NT2/D1 (cell line): Measurements from ENCODE around the gene TSEN15.

ENCODE experiments used
- DNase-seq: peaks from one replicate; pipeline ENCODE4 v3.0.0-alpha.2; 2011; ENCODE audit warnings: low read depth, low spot score
- H3K27me3 ChIP-seq: 2 replicates; pipeline ENCODE4 v1.6.0; 2011; ENCODE audit warnings: mild to moderate bottlenecking; ENCODE audit not compliant: insufficient read length, insufficient read depth
- H3K36me3 ChIP-seq: 2 replicates; pipeline ENCODE4 v1.6.1; 2011; ENCODE audit warnings: mild to moderate bottlenecking, low read length, mixed read lengths; ENCODE audit not compliant: insufficient read depth, insufficient read length
- H3K4me1 ChIP-seq: 2 replicates; pipeline ENCODE4 v1.5.1; 2011; ENCODE audit not compliant: insufficient read depth, insufficient read length
- H3K4me3 ChIP-seq: 2 replicates; pipeline ENCODE4 v1.5.1; 2011; ENCODE audit warnings: low read depth; ENCODE audit not compliant: insufficient read length
- H3K9ac ChIP-seq: 2 replicates; pipeline ENCODE4 v1.6.0; 2011; ENCODE audit warnings: low read depth; ENCODE audit not compliant: insufficient read length
- H3K9me3 ChIP-seq: 2 replicates; pipeline ENCODE4 v1.5.1; 2011; ENCODE audit warnings: mild to moderate bottlenecking, low read length; ENCODE audit not compliant: insufficient read depth
- SUZ12 ChIP-seq: IDR thresholded peaks from 2 replicates; pipeline ENCODE4 v1.6.1; 2011; ENCODE audit not compliant: insufficient read length, insufficient read depth; ENCODE audit errors: extremely low read depth
- YY1 ChIP-seq: IDR thresholded peaks from 2 replicates; pipeline ENCODE4 v1.6.1; 2011; ENCODE audit not compliant: insufficient read length, insufficient read depth
- ZNF274 ChIP-seq: IDR thresholded peaks from 2 replicates; pipeline ENCODE4 v1.6.1; 2011; ENCODE audit warnings: mild to moderate bottlenecking, low read depth, low read length

TSEN15 gene

DNA sequence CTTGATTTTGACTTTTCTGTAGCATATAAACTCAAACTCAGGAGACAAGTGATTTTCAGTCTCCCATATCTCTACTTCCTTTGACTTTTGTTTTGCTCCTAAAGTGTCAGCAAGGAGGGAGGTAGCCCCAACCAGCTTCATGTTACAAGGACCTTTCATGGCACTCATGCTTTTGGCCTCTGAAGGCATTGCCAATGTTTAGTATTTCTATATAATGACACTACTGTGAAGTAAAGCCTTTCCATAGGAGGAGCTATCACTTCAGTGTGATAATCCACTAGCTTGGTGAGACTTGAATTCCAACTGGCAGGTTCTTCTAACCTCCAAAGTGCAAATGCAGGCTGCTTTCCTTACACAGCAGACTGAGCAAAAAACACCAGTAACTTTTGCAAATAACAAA lies 28.4 kb upstream of the TSEN15 start:
- no peak for DNase-seq

DNA sequence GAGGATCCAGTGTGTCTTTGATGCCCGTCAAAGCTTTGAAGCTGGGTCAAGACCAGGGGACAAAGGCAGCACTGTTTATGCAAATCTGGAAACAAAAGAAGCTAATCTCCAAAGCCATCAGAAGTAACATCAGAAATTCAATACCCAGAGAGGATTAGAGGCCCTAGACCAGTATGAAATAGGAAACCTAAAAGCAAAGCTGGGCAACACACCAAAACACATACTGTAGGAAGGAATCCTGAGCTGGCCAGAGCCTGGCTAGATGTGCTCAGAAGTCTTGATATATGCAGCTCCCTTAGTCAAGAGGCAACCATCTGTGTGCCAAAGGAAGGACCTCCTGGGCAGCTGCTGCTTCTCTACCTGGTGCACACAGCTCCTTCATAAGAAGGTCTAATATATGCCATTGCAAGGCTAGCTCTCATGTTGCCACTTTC lies 26.3 kb upstream of the TSEN15 start:
- Histone ChIP-seq H3K27me3 (no peaks in the 10 kb centered on the region), H3K36me3 (no peaks in the 10 kb centered on the region), H3K9me3 (no peaks in the 10 kb centered on the region), H3K4me1 (peaks cover 17% of the 10 kb centered on the region), H3K4me3 (no peak overlapping the region), H3K9ac (no peak overlapping the region)
- peak; percentile 68 for DNase-seq
- TF ChIP-seq YY1 = no peak
- no peak for TF ChIP-seq ZNF274
- TF ChIP-seq SUZ12 = no peak

More for the DNA sequence above, 28.4 kb upstream of the TSEN15 start:
- no peak for TF ChIP-seq SUZ12
- TF ChIP-seq YY1 = no peak
- TF ChIP-seq ZNF274 = no peak
- no peaks in the 10 kb centered on the region for H3K27me3 ChIP-seq
- H3K4me1 ChIP-seq = peaks cover 17% of the 10 kb centered on the region
- H3K9ac ChIP-seq = no peak overlapping the region
- no peaks in the 10 kb centered on the region for H3K9me3 ChIP-seq
- H3K36me3 ChIP-seq = no peaks in the 10 kb centered on the region
- H3K4me3 ChIP-seq = no peak overlapping the region

DNA sequence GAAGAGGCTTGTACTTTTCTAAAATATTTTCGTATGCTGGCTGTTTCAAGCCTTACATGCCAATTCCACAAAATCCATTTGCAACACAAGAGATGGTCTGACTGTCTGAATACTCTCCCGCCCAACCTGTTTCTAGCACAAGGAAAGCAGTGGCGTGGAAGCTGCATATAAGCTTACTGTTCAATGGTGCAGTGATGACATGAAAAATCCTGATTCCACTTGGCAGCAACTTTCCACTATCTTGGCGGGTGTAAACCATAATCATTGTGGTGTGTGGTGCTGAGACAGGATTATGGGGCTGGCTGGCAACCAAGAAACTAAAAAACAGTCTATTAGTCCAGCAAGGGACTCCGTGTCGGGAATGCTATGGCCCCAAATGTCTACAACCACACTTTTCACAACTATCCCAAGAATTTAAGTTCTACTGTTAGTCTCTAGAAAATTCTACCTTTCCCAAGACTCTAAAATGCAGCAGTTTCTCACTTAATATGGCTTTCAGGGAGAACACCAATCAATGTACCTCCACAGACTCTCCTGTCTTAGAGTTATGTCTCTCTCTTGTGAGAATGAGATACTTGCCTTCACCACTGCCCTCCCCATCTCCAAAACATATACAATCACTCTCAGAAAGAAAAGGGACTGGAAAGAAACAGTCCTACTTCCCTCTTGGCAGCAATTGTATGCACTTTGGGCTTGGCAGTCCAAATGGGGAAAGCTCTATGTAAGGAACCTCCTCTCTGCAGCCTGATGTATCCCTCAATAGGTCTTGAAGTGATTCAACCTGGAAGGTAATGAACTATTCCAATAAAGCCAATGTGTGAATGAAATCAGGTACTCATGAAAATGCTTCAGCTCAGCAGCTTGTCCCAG lies 23.5 kb upstream of the TSEN15 start:
- DNase-seq = no peak
- no peaks in the 10 kb centered on the region for H3K9me3 ChIP-seq
- no peak overlapping the region for H3K4me3 ChIP-seq
- TF ChIP-seq ZNF274 (no peak), YY1 (no peak), SUZ12 (no peak)
- H3K27me3 ChIP-seq = no peaks in the 10 kb centered on the region
- no peak overlapping the region for H3K9ac ChIP-seq
- H3K4me1 ChIP-seq = peaks cover 17% of the 10 kb centered on the region
- no peaks in the 10 kb centered on the region for H3K36me3 ChIP-seq

DNA sequence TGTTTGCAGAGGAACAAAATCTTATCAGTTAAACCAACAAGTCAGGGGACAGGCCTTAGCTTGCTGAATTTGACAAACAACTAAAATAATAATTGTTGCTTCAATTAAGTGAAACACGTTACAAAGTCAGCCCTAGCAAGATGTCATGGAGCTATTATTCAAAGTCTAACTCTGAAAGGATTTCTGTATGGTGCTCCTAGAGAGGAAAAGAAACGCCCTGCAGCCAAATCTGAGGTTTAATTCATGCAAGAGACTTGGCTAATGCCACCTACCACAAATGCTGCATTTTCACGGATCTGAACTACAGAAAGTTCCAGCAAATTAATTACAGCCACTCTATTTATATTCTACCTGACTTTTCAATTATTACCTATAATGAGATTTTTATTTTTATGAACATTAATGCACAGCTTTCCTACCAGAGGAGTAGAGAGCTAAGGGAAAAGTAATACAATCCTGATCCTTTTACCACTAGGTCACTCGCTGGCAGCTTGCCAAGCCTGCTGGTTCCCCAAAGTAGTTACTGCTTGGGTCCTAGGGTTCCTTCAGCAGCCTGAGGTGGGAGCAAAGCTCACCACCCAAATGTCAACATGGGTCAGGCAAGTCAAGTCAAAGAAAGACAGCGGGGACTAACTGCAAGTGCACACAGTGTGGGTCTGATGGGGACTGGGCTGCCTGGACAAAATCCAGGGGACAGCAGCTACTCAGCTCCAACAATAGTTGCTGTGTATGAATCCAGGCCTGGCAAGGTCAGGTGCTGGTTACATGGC lies 22.5 kb upstream of the TSEN15 start:
- no peaks in the 10 kb centered on the region for H3K36me3 ChIP-seq
- TF ChIP-seq SUZ12 (no peak), YY1 (no peak), ZNF274 (no peak)
- H3K27me3 ChIP-seq = no peaks in the 10 kb centered on the region
- H3K4me1 ChIP-seq = peaks cover 14% of the 10 kb centered on the region
- DNase-seq = no peak
- H3K9ac ChIP-seq = no peak overlapping the region
- H3K4me3 ChIP-seq = no peak overlapping the region
- H3K9me3 ChIP-seq = no peaks in the 10 kb centered on the region

DNA sequence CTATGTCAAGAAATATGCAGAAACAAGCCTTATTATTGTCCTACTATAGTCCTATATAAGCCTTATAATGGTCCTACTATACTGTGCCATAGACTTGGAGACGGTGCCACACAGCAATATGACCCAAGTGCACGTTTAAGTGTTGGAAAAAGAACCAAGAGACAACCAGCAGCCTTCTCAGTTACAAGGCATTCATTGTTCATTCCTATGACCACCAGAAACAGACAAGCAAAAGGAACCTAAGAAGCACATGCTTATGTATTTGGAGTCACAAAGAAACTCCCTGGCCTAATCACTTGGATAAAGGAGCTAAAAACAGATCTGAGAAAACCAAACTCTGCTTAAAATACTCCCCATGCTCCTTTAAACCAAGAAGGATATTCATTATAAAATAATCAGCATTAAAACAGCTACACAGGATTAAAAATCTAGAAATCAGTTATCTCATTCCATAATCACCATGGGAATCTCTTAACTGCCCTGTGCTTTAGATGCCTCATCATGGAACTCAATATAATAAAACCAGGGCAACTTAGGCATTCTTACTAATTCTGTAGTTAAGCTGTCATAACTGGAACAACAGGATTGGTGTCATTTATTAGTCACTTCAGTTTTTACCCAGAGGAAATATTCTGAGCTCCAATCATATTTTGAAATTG lies 21.0 kb upstream of the TSEN15 start:
- no peak for DNase-seq
- Histone ChIP-seq H3K4me1 (peaks cover 8% of the 10 kb centered on the region), H3K36me3 (no peaks in the 10 kb centered on the region), H3K4me3 (no peak overlapping the region), H3K9me3 (no peaks in the 10 kb centered on the region; the same call in 1 of the 2 replicates), H3K9ac (no peak overlapping the region), H3K27me3 (peaks cover 11% of the 10 kb centered on the region)
- TF ChIP-seq YY1 (no peak), SUZ12 (no peak), ZNF274 (no peak)

DNA sequence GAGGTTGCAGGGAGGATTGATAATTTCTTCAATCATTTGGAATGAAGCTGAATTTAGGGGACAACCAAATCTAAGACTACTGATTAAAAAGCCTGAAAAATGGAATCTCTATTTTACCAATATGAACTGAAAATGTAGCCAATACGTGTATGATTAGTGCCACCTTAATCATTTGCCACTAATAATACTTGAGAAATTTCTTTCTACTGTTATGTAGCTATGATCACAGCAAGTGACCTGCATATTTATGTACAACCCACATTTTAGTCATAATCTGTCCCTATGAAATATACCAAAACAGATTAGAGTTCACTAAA lies 20.5 kb upstream of the TSEN15 start:
- DNase-seq = no peak
- TF ChIP-seq ZNF274 = no peak
- no peak for TF ChIP-seq SUZ12
- TF ChIP-seq YY1 = no peak
- Histone ChIP-seq H3K9ac (no peak overlapping the region), H3K27me3 (peaks cover 16% of the 10 kb centered on the region), H3K9me3 (no peaks in the 10 kb centered on the region; the same call in 1 of the 2 replicates), H3K36me3 (no peaks in the 10 kb centered on the region), H3K4me1 (peaks cover 5% of the 10 kb centered on the region), H3K4me3 (no peak overlapping the region)
